Neuronal stem cell (in vitro differentiated cells): Measurements from ENCODE around the gene FGFBP3.
A peak's percentile ranks its signal among the peaks of the same experiment; 100 is the strongest.

Source experiments
- DNase-seq: peaks from one replicate; pipeline ENCODE4 v3.0.0-alpha.2; 2013; ENCODE audit warnings: low spot score
- H2AFZ ChIP-seq: one replicate; pipeline ENCODE4 v1.6.1; 2013; ENCODE audit warnings: mild to moderate bottlenecking, low read length, inconsistent platforms
- H2AK5ac ChIP-seq: 2 replicates; pipeline ENCODE4 v1.6.1; 2013; ENCODE audit warnings: low read depth, mild to moderate bottlenecking, inconsistent platforms, low read length, moderate library complexity, mixed read lengths
- H2BK120ac ChIP-seq: 2 replicates; pipeline ENCODE4 v1.6.1; 2013; ENCODE audit warnings: low read depth, mild to moderate bottlenecking, inconsistent platforms, low read length, moderate library complexity, mixed read lengths
- H2BK12ac ChIP-seq: one replicate; pipeline ENCODE4 v1.6.1; 2013; ENCODE audit warnings: low read length, inconsistent platforms
- H2BK15ac ChIP-seq: 2 replicates; pipeline ENCODE4 v1.6.1; 2013; ENCODE audit warnings: mild to moderate bottlenecking, low read length, inconsistent platforms, mixed read lengths
- H2BK5ac ChIP-seq: one replicate; pipeline ENCODE4 v1.6.1; 2013; ENCODE audit warnings: inconsistent platforms, mild to moderate bottlenecking, low read length, moderate library complexity
- H3K14ac ChIP-seq: one replicate; pipeline ENCODE4 v1.6.1; 2013; ENCODE audit warnings: low read length, inconsistent platforms
- H3K18ac ChIP-seq: 2 replicates; pipeline ENCODE4 v1.6.1; 2013; ENCODE audit warnings: low read length, inconsistent platforms
- H3K23ac ChIP-seq: 2 replicates; pipeline ENCODE4 v1.6.1; 2013; ENCODE audit warnings: low read depth, mild to moderate bottlenecking, mixed read lengths, low read length, inconsistent platforms; ENCODE audit not compliant: poor library complexity
- H3K27ac ChIP-seq: replicated peaks from 3 replicates; pipeline ENCODE4 v1.5.1; 2013; ENCODE audit warnings: low read length, inconsistent platforms
- H3K27me3 ChIP-seq, 3 experiments: 2 replicates each; pipeline ENCODE4 v1.6.1; 2013; ENCODE audit warnings: low read length in 3 of 3, mild to moderate bottlenecking in 2 of 3, inconsistent platforms in 1 of 3, low read depth in 1 of 3, mixed read lengths in 1 of 3, moderate library complexity in 1 of 3; ENCODE audit not compliant: control insufficient read depth in 3 of 3, insufficient read depth in 3 of 3
- H3K36me3 ChIP-seq, 2 donors: replicated peaks in 1 of 2; 2 replicates each; pipeline ENCODE4 v1.6.1; 2013; ENCODE audit warnings: low read length in 2 of 2; ENCODE audit not compliant: control insufficient read depth in 2 of 2, insufficient read depth in 2 of 2
- H3K4ac ChIP-seq: 2 replicates; pipeline ENCODE4 v1.6.1; 2013; ENCODE audit warnings: inconsistent platforms, mild to moderate bottlenecking, low read length, moderate library complexity
- H3K4me1 ChIP-seq, 2 donors: 1 replicate in 1 of 2; 2 replicates in 1 of 2; pipeline ENCODE4 v1.6.1; 2013; ENCODE audit warnings: low read length in 2 of 2, low read depth in 1 of 2; ENCODE audit not compliant: control insufficient read depth in 2 of 2, insufficient read depth in 1 of 2
- H3K4me2 ChIP-seq: one replicate; pipeline ENCODE4 v1.6.1; 2013; ENCODE audit warnings: mild to moderate bottlenecking, low read length, inconsistent platforms; ENCODE audit not compliant: insufficient read depth, poor library complexity, severe bottlenecking
- H3K4me3 ChIP-seq, 2 donors: 2 replicates each; pipeline ENCODE4 v1.5.1; 2013; ENCODE audit warnings: low read length in 2 of 2, mild to moderate bottlenecking in 2 of 2, inconsistent platforms in 1 of 2, moderate library complexity in 1 of 2
- H3K79me1 ChIP-seq: one replicate; pipeline ENCODE4 v1.6.1; 2013; ENCODE audit warnings: low read depth, mild to moderate bottlenecking, inconsistent platforms, low read length, moderate library complexity
- H3K9ac ChIP-seq: one replicate; pipeline ENCODE4 v1.6.1; 2013; ENCODE audit warnings: mild to moderate bottlenecking, low read depth, low read length, inconsistent platforms; ENCODE audit not compliant: poor library complexity
- H3K9me3 ChIP-seq, 2 donors: replicated peaks in 1 of 2; 2 replicates each; pipeline versions ENCODE3 to v1.6.1; 2013; ENCODE audit warnings: low read length in 2 of 2, mild to moderate bottlenecking in 2 of 2, inconsistent platforms in 1 of 2, low read depth in 1 of 2, mixed read lengths in 1 of 2, moderate library complexity in 1 of 2; ENCODE audit not compliant: control insufficient read depth in 2 of 2, insufficient read depth in 1 of 2
- H4K8ac ChIP-seq: one replicate; pipeline ENCODE4 v1.6.1; 2013; ENCODE audit warnings: low read depth, mild to moderate bottlenecking, inconsistent platforms, low read length, moderate library complexity
- H4K91ac ChIP-seq: one replicate; pipeline ENCODE4 v1.6.1; 2013; ENCODE audit warnings: low read length, low read depth, mild to moderate bottlenecking, inconsistent platforms; ENCODE audit not compliant: poor library complexity
- WGBS, 2 donors: extraction: QIAGEN DNeasy Blood & Tissue Kit; methylation state at CpG; one replicate each; pipeline ENCODE4 v1.1.7; 2013; ENCODE audit warnings: missing lambda C conversion rate in 2 of 2, mixed read lengths in 1 of 2; ENCODE audit not compliant: insufficient read length in 2 of 2, insufficient replicate concordance in 1 of 2; ENCODE audit errors: extremely low coverage in 2 of 2; 5-methylcytosine and 5-hydroxymethylcytosine counted together

FGFBP3 gene

DNA sequence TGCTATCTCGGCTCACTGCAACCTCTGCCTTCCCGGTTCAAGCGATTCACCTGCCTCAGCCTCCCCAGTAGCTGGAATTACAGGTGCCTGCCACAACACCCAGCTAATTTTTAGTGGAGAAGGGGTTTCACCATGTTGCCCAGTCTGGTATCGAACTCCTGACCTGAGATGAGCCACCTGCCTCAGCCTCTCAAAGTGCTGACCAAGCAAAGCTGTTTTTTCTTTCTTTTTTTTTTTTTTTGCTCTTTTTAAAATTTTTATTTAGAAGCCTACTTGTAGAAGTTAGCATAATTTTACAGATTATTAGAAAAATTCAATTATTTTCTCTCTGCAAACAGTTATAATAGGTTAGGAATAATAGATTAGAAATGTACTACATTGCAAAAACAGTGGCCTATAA lies 1.2 kb upstream of the FGFBP3 start:
- Histone ChIP-seq H3K23ac (no peak overlapping the region), H3K79me1 (peaks cover 2% of the 10 kb centered on the region), H2AK5ac (no peak overlapping the region), H3K4ac (no peak overlapping the region), H2BK5ac (peak overlapping the region; percentile 66), H3K27ac (no peak overlapping the region), H4K91ac (no peak overlapping the region), H3K27me3 (no peaks in the 10 kb centered on the region), H3K4me1 (no peaks in the 10 kb centered on the region), H3K4me3 (no peak overlapping the region), H3K18ac (peak overlapping the region; percentile 28), H4K8ac (no peak overlapping the region), H3K14ac (no peak overlapping the region), H3K4me2 (no peak overlapping the region), H2BK12ac (no peak overlapping the region), H2BK15ac (no peak overlapping the region), H2AFZ (no peak overlapping the region), H3K36me3 (peaks cover 7 to 27% of the 10 kb centered on the region in 2 donors), H2BK120ac (no peak overlapping the region), H3K9me3 (peaks cover 3 to 20% of the 10 kb centered on the region in 2 donors), H3K9ac (peak overlapping the region; percentile 44)
- no CpG with 5 or more reads among the region's 4 CpGs for WGBS, 2 donors
- DNase-seq: no peak

DNA sequence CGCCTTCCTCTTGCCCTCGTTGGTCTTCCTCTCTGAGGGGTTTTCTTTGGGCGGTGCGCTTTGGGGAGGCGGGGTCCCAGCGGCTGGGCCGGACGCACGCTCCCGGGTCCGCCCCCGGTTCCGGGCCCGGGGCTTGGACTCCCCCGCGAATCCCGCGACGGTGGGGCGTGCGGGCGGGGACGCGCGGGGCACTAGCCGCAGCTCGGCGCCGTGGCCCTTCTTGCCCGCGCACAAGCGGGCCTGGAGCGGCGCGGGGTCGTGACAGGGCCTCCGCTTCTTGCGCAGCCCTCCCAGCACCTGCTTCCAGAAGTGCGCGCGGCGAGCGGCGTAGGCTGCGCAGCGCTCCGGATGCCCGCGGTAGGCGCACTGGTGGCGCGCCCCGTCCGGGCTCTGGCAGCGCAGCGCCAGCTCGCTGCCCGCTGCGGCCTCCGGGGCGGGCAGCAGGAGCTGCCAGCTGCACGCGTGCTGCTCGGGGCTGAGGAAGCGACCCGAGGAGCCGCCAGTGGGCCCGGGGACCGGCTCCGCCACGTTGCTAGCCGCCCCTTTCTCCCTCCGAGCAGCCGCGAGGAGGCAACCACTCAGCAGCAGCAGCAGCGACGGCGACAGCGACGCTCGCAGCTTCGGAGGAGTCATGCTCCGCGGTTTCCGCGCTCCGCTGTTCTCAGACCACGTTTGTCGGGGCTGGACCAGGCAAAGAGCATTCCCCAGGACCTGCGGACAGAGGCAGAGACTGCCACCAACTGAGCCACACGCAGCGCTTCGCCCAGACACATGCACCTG lies 759 bp downstream of the FGFBP3 start:
- peak overlapping the region; percentile 84 to 98 for H3K4me3 ChIP-seq
- H3K79me1 ChIP-seq: peaks cover 2% of the 10 kb centered on the region
- H3K4ac ChIP-seq: peak overlapping the region; percentile 23
- H2AFZ ChIP-seq: peak overlapping the region; percentile 66
- peak overlapping the region; percentile 96 for H2AK5ac ChIP-seq
- no peaks in the 10 kb centered on the region for H3K4me1 ChIP-seq
- peak overlapping the region; percentile 99 for H3K18ac ChIP-seq
- DNase-seq: no peak
- H3K27ac ChIP-seq: peak overlapping the region; percentile 87
- WGBS, 2 donors: no CpG with 5 or more reads among the region's 93 CpGs
- H3K36me3 ChIP-seq: peaks cover 7 to 38% of the 10 kb centered on the region in 2 donors
- H3K14ac ChIP-seq: peak overlapping the region; percentile 99
- H2BK120ac ChIP-seq: peak overlapping the region; percentile 64
- H2BK5ac ChIP-seq: peak overlapping the region; percentile 98
- H3K23ac ChIP-seq: peak overlapping the region; percentile 98
- peak overlapping the region; percentile 94 for H3K9ac ChIP-seq
- H3K9me3 ChIP-seq: peaks cover 3 to 24% of the 10 kb centered on the region in 2 donors
- no peak overlapping the region for H4K8ac ChIP-seq
- peak overlapping the region; percentile 75 for H2BK15ac ChIP-seq
- H3K27me3 ChIP-seq: no peaks in the 10 kb centered on the region
- peak overlapping the region; percentile 63 for H2BK12ac ChIP-seq
- H4K91ac ChIP-seq: peak overlapping the region; percentile 92
- H3K4me2 ChIP-seq: peak overlapping the region; percentile 75

DNA sequence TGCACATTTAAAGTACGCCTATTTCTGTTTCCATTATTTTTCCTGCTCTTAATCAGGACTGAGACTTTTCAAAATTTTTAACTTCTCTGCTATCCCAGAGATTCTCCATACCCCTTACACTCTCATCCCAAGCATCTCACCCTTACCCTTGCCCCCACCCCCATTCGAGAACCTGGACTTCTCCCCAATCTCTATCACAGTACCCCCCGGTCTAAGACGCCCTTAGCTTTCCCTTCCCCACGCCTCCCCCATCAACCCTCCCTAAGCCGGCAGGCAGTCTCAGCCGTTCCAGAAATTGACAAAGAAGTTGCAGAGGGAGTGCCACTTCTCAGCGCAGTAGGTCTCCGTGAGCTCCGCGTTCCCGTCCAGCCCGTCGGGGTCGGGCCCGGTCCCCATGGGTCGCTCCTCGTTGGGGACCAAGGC lies 1.4 kb downstream of the FGFBP3 start:
- H3K36me3 ChIP-seq: peaks cover 7 to 38% of the 10 kb centered on the region in 2 donors
- peak overlapping the region; percentile 98 for H2BK5ac ChIP-seq
- peak overlapping the region; percentile 30 for H2BK12ac ChIP-seq
- peak overlapping the region; percentile 75 for H3K4me2 ChIP-seq
- peaks cover 2% of the 10 kb centered on the region for H3K79me1 ChIP-seq
- H3K9ac ChIP-seq: peak overlapping the region; percentile 94
- H3K18ac ChIP-seq: peak overlapping the region; percentile 99
- H2BK15ac ChIP-seq: no peak overlapping the region
- no peak overlapping the region for H3K4ac ChIP-seq
- peaks cover 3 to 24% of the 10 kb centered on the region in 2 donors for H3K9me3 ChIP-seq
- H3K23ac ChIP-seq: peak overlapping the region; percentile 98
- H3K4me3 ChIP-seq: peak overlapping the region; percentile 84 to 98
- H2AFZ ChIP-seq: peak overlapping the region; percentile 66
- WGBS, 2 donors: no CpG with 5 or more reads among the region's 18 CpGs
- DNase-seq: no peak
- H4K91ac ChIP-seq: peak overlapping the region; percentile 92
- peak overlapping the region; percentile 96 for H2AK5ac ChIP-seq
- no peak overlapping the region for H4K8ac ChIP-seq
- peak overlapping the region; percentile 87 for H3K27ac ChIP-seq
- H3K4me1 ChIP-seq: no peaks in the 10 kb centered on the region
- H2BK120ac ChIP-seq: peak overlapping the region; percentile 64
- no peaks in the 10 kb centered on the region for H3K27me3 ChIP-seq
- H3K14ac ChIP-seq: peak overlapping the region; percentile 99

DNA sequence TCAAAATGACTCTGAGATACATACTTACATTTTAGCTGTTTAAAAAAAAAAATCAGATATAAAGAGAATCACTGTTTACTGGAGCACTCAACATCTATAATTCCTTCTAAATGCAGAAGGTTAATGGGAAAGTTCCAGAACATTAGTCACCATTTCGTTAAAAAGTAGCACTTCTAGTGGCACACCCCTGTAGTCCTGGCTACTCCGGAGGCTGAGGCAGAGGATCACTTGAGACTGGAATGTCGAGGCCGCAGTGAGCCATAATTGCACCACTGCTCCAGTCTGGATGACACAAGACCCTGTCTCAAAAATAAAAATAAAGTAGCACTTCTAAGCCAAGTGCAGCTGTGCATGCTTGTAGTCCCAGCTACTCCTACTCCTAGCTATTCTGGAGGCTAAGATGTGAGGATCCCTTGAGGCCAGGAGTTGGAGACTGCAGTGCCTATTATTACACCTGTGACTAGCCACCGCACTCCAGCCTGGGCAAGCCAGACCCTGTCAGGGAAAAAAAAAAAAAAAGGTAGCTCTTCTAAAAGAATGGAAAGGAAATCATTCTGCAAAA lies 2.2 kb downstream of the FGFBP3 start:
- peak overlapping the region; percentile 63 for H3K9ac ChIP-seq
- H3K36me3 ChIP-seq: peaks cover 7 to 38% of the 10 kb centered on the region in 2 donors
- H2BK5ac ChIP-seq: no peak overlapping the region
- WGBS, 2 donors: no CpG with 5 or more reads among the region's 5 CpGs
- H4K8ac ChIP-seq: no peak overlapping the region
- H3K27me3 ChIP-seq: no peaks in the 10 kb centered on the region
- H3K14ac ChIP-seq: no peak overlapping the region
- peak overlapping the region; percentile 84 to 98 for H3K4me3 ChIP-seq
- H2BK15ac ChIP-seq: no peak overlapping the region
- H3K4me1 ChIP-seq: no peaks in the 10 kb centered on the region
- H3K79me1 ChIP-seq: peaks cover 2% of the 10 kb centered on the region
- H2BK12ac ChIP-seq: no peak overlapping the region
- H3K4me2 ChIP-seq: peak overlapping the region; percentile 75
- H3K23ac ChIP-seq: no peak overlapping the region
- no peak for DNase-seq
- peak overlapping the region; percentile 23 for H3K27ac ChIP-seq
- no peak overlapping the region for H4K91ac ChIP-seq
- H3K18ac ChIP-seq: peak overlapping the region; percentile 48
- no peak overlapping the region for H2BK120ac ChIP-seq
- H2AFZ ChIP-seq: no peak overlapping the region
- peaks cover 3 to 24% of the 10 kb centered on the region in 2 donors for H3K9me3 ChIP-seq
- H3K4ac ChIP-seq: no peak overlapping the region
- H2AK5ac ChIP-seq: no peak overlapping the region
